GM12873 (cell line): ENCODE results near the gene SLC38A10.

Experiments
- TF ChIP-seq, protein P1 (sequence below): IDR thresholded peaks from 2 replicates; pipeline ENCODE4 v1.5.1; 2012; ENCODE audit warnings: low read depth, mild to moderate bottlenecking, moderate library complexity, low read length, control low read depth; ENCODE audit not compliant: insufficient read depth; ENCODE audit errors: missing control alignments

SLC38A10 gene

DNA sequence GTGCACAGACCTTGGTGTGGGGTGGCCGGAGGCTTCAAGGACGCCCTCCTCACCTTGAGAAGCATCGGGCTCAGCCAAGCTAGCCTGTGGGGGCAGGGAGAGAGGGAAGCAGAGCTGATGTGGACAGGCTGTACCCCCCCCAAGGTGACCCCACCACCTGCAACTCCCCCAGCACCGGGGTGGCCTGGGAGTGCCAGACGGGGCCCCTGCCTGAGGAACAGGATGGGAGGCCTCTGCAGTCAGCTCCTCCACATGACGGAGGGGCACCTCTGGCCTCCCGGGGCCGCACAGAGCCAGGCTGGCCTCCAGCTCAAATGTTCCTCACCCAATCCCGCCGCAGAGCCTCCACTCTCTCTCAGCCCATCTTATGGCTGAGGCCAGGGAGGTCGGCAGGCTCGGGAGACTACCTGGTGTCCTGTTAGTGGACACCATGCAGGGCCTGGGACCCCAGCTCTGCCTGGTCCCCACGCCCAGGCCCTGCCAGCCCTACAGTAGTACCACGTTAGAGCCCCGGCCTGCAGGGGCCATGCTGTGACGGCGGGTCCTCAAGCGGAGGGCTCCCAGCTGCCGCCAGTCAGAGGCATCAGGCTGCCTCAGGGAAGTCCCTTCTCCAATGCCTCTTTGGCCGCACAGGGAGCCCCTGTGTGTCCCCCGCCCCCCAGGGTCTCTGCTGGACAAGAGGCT, 19.4 kb upstream of the SLC38A10 start:
- TF ChIP-seq, protein P1, sequence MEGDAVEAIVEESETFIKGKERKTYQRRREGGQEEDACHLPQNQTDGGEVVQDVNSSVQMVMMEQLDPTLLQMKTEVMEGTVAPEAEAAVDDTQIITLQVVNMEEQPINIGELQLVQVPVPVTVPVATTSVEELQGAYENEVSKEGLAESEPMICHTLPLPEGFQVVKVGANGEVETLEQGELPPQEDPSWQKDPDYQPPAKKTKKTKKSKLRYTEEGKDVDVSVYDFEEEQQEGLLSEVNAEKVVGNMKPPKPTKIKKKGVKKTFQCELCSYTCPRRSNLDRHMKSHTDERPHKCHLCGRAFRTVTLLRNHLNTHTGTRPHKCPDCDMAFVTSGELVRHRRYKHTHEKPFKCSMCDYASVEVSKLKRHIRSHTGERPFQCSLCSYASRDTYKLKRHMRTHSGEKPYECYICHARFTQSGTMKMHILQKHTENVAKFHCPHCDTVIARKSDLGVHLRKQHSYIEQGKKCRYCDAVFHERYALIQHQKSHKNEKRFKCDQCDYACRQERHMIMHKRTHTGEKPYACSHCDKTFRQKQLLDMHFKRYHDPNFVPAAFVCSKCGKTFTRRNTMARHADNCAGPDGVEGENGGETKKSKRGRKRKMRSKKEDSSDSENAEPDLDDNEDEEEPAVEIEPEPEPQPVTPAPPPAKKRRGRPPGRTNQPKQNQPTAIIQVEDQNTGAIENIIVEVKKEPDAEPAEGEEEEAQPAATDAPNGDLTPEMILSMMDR, result no peak

DNA sequence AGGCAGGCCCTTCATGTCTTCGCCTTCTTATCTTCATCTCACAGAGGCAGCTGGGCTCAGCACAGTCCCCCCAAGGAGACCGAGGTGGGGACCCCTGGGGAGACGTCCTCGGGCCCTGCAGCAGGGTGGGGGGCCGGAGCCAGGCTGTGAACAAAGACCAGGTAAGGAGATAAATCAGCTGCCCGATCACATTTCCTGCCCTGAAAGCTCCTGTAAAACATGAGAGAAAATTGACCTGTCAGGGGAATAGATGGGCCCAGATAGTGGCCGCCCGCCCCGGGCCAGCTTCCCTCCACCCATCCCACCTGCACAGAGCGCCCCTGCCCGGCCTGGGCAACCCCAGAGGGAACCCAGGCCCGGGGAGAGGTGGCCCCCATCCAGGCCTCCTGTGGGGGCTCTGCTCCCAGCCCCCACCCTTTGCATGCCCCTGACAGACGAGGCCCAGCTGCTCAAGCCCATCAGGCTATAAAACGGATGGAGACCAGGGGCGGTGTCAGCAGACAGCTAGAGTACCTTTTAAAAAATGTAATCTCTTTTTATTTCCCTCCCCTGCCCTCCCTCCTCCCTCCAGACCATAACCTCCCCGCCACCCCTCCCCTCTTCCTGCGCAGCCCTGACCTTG, 18.8 kb upstream of the SLC38A10 start:
- TF ChIP-seq, protein P1, result no peak

DNA sequence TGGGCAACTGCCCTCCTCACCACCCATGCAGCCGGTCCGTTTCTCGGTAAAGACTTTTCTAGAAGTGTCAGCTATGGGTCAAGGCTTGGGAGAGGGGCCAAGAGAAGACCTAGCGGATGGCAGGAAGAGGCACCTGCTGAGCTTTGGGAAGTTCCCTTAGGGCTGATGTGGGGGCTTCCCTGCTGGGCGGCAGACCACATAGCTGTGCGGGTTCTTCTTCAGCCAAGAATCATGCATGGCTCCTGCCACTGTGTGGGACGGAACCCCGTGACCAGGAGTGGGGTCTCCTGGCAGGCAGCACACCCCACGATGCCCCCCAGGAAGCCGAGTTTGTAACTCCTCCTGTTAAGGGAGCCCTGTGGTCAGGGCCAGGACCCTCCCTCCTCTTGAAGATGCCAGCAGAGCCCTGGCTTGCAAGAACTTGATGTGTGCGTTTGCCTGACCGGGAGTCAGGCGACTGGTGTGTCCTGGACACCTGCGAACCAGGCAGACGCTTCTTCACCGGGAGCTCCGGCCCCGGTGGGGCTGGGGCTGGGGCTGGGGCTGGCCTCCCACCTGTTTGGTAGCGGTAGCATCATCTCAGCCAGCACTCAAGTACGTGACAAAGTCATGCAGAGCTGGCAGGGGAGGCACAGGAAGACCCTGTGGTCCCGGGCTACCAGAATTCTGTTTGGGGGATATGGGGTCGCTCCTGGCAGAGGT, 17.7 kb upstream of the SLC38A10 start:
- TF ChIP-seq, protein P1, result no peak

DNA sequence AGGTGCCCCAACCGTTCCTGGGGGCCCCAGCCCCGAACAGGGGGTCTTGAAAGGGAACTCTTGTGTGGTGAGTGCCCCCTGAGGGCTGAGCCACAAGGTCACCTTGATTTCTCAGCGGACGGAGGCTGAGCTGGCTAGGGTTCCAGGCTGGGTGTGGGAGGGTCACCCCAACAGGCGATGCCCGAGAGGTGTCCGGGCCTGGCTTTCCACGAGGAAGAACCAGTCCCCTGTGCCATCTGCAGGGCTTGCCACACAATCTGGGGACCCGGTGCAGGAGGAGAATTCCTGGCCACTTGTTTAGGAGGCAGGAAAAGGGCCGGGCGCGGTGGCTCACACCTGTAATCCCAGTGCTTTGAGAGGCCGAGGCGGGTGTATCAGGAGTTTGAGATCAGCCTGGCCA, 16.8 kb upstream of the SLC38A10 start:
- TF ChIP-seq, protein P1, result no peak

DNA sequence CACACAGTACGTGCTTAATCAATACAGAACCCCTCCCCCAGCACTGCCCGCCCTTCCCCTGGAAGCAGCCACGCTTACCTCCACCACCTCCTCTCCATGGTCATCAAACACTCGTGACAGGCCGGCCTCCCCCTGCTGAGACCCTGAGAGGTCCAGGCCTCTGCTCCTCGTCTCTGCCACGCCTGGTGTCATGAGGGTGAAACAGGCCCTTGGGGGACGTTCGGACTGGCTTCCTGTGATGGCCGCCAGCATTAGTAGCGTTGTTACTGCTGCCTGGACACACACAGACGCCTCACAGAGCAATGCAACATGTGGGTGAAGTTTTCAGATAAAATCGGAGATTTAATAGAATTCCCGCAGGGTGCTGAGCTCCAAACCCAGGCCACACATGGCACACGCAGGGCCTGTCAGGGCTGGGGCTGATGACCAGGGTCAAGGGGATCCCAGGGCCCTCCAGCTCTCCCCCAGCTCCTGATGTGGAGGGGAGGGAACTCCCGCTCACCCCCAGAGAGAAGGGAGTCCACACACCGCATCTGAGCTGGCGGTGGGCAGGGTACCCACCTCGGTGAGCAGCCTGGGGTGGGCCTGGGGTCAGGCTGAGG, 15.9 kb upstream of the SLC38A10 start:
- TF ChIP-seq, protein P1, result no peak

DNA sequence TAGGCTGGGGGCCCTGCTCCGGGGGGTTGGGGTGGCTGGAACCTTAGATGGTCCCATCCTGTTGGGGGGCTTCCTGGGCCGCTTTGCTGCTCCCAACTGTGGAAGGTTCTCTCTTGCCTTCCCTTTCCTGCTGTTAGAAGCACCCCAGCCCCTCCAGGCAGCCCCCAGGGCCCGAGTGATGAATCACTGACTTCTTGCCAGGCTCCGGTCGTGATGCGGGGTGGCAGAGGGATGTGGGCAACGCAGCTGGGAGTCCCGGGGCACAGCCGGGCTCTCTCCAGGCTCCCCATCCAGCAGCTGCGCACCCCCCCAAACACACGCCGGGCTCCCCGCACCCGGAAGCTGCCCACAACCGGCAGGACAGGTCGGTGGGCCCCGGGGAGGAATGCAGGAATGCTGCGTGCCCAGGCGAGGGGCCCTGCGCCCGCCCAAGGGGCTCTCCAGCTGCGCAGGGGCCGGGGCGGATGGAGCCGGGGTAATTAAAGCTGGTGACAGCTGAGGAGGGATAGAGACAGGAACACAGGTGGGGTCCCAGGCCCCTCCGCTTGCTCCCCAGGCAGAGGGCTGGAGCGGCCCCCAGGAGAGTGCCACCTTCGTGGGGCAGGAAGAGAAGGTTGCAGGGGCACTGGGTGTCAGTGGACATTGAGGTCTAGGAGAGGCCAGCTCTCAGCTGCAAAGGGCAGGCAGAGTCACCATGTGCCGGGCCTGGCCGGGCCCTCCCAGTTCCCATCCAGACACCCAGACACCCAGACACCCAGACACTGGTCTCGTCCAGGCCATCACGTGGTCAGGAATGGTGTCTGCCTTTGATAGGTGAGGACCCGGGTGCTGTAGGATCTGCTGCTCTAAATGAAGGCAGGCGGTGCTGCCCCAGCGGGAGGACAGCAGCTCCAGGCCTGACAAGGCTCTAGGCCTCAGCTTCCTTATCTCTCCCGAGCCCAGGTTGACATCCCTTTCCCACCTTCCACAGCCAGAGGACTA, 15.0 kb upstream of the SLC38A10 start:
- TF ChIP-seq, protein P1, result no peak
